Ovary (tissue), 9 donors: ENCODE measurements around the gene HOXA4. TPM values are rescaled to one million over a fixed set of nuclear protein-coding genes. Genes with fewer than 3 reads are reported as not detected.
A peak's percentile ranks its signal among the peaks of the same experiment; 100 is the strongest.

Source experiments
- DNase-seq, 5 donors: peaks; one replicate each; pipeline ENCODE4 v3.0.0-alpha.2; 2019 to 2020
- H3K27ac ChIP-seq, 2 donors: fragments of 200-600 bp; one replicate each; pipeline versions ENCODE4 v1.5.1 to v1.8.0; 2019 to 2022
- H3K27me3 ChIP-seq: fragments of 200-600 bp; one replicate; pipeline ENCODE4 v1.8.0; 2022
- H3K36me3 ChIP-seq: fragments of 200-600 bp; sonication (generic); one replicate; pipeline ENCODE4 v1.5.1; 2019
- H3K4me1 ChIP-seq: one replicate; pipeline ENCODE4 v1.8.1; 2013; ENCODE audit warnings: mild to moderate bottlenecking, moderate library complexity; ENCODE audit not compliant: insufficient read depth
- H3K4me3 ChIP-seq: fragments of 200-600 bp; sonication (generic); one replicate; pipeline ENCODE4 v1.5.1; 2017
- H3K9me3 ChIP-seq, 2 donors: fragments of 200-600 bp in 1 of 2; sonication (generic) in 1 of 2; one replicate each; pipeline versions ENCODE4 v1.5.1 to v1.8.1; 2013 to 2019; ENCODE audit warnings: mild to moderate bottlenecking in 1 of 2, moderate library complexity in 1 of 2
- EP300 ChIP-seq: sonication (generic); formaldehyde crosslinking; IDR thresholded peaks from one replicate; pipeline ENCODE4 v1.6.1; 2017; ENCODE audit warnings: antibody characterized with exemption
- POLR2A ChIP-seq: fragments of 450-650 bp; IDR thresholded peaks from one replicate; pipeline ENCODE4 v1.6.1; 2017; ENCODE audit warnings: antibody characterized with exemption, mild to moderate bottlenecking, moderate library complexity
- WGBS, 3 donors: extraction: QIAGEN DNeasy Blood & Tissue Kit in 1 of 3; methylation state at CpG; one replicate each; pipeline versions ENCODE4 v1.1.5 to v1.1.7; 2013 to 2017; 5-methylcytosine and 5-hydroxymethylcytosine counted together
- intact Hi-C, 4 donors: fragments of 100-400 bp; cut with DNase I; formaldehyde crosslinking; loops; one replicate each; pipeline versions ENCODE4 v1.11.0 to v1.15.1; 2022 to 2023
- polyA plus RNA-seq, 2 donors: library from polyadenylated mRNA; stranded (reverse); fragments of 200-250 nt in 1 of 2; fragments of 350-450 nt in 1 of 2; fragmentation: Illumina TruSeq in 1 of 2; extraction: RNeasy Lipid Tissue Mini Kit (QIAGEN cat#74804) in 1 of 2; gene quantifications; one replicate each; pipeline ENCODE4 v1.2.3, GENCODE V29; 2013 to 2014
- total RNA-seq, 7 donors: library from RNA; depleted of rRNA in 2 of 7; stranded (reverse); fragments of >200 nt in 2 of 7; fragmentation: NEBNext Ultra II Directional in 3 of 7; extraction: Animal tissue kit (Norgen Biotek cat#: 25700) in 3 of 7; gene quantifications; one replicate each; pipeline versions ENCODE4 v1.1.0 to v1.2.4, GENCODE V29; 2016 to 2023
- TF ChIP-seq, protein P1 (sequence below), 3 donors: fragments of 450-650 bp in 2 of 3; fragments of 200-600 bp in 1 of 3; IDR thresholded peaks; one replicate each; pipeline versions ENCODE4 v1.5.1 to v1.8.0; 2016 to 2022; ENCODE audit warnings: antibody characterized with exemption in 3 of 3, mild to moderate bottlenecking in 1 of 3
- donor health status: DM: no; HTN: no; CAD: no; lungs with moderate emphysema.
- donor health status: DM: no; HTN: no; CAD: no.
- donor health status: Bipolar disorder and iron deficiency.
- donor health status: DM: yes; HTN: yes; CAD: no.
- donor health status: DM: no; HTN: no; CAD: no.
- donor health status: DM: yes; HTN: yes; CAD: no.

Gene HOXA4
- total and polyA plus RNA-seq, 9 donors = 0.22 to 34.0 (median 3.5) TPM

DNA sequence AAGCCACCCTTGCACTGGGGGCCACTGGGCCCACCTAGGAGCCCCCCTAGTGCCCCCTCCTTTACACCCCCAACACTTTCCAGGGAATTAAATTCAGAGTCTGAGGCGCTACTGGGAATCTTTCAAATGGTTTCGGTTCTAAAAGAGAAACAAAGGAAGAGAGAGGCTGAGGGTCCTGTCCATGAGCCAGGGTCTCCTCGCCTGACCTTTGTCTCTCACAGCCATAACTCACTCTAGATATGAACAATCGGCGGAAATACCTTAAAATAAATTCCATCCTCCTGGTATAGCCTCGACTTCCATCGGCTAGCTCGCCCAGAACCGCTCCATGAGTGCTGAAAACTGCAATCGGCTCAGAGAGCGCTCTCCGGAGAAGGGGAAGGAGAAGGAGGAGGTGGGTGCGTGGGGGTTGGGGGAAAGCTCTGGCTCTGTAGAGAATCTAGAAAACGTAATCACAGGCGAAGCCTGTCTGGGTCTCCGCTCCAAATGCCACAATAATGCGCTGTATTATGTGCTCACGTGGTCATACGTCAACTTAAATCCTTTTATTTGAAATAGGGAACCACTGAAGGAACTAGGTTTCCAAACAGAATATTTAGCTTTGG lies 12.6 kb downstream of the HOXA4 start:
- H3K9me3 ChIP-seq = no peaks in the 10 kb centered on the region
- no peaks in the 10 kb centered on the region for H3K36me3 ChIP-seq
- no peaks in the 10 kb centered on the region for H3K4me1 ChIP-seq
- H3K4me3 ChIP-seq = no peak overlapping the region
- peak overlapping the region in 1 of 2 donors; percentile 42 for H3K27ac ChIP-seq
- 25 to 38% (median 31%) methylated on average over 19 of the region's 19 CpGs for WGBS, 3 donors
- intact Hi-C loops = no loop called here
- H3K27me3 ChIP-seq = no peaks in the 10 kb centered on the region
- DNase-seq = peak in 1 of 5 donors; percentile 63
- TF ChIP-seq, protein P1, sequence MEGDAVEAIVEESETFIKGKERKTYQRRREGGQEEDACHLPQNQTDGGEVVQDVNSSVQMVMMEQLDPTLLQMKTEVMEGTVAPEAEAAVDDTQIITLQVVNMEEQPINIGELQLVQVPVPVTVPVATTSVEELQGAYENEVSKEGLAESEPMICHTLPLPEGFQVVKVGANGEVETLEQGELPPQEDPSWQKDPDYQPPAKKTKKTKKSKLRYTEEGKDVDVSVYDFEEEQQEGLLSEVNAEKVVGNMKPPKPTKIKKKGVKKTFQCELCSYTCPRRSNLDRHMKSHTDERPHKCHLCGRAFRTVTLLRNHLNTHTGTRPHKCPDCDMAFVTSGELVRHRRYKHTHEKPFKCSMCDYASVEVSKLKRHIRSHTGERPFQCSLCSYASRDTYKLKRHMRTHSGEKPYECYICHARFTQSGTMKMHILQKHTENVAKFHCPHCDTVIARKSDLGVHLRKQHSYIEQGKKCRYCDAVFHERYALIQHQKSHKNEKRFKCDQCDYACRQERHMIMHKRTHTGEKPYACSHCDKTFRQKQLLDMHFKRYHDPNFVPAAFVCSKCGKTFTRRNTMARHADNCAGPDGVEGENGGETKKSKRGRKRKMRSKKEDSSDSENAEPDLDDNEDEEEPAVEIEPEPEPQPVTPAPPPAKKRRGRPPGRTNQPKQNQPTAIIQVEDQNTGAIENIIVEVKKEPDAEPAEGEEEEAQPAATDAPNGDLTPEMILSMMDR (IDR thresholded peaks at IDR 0.05) = no peak
- no peak for TF ChIP-seq POLR2A
- TF ChIP-seq EP300 = no peak

DNA sequence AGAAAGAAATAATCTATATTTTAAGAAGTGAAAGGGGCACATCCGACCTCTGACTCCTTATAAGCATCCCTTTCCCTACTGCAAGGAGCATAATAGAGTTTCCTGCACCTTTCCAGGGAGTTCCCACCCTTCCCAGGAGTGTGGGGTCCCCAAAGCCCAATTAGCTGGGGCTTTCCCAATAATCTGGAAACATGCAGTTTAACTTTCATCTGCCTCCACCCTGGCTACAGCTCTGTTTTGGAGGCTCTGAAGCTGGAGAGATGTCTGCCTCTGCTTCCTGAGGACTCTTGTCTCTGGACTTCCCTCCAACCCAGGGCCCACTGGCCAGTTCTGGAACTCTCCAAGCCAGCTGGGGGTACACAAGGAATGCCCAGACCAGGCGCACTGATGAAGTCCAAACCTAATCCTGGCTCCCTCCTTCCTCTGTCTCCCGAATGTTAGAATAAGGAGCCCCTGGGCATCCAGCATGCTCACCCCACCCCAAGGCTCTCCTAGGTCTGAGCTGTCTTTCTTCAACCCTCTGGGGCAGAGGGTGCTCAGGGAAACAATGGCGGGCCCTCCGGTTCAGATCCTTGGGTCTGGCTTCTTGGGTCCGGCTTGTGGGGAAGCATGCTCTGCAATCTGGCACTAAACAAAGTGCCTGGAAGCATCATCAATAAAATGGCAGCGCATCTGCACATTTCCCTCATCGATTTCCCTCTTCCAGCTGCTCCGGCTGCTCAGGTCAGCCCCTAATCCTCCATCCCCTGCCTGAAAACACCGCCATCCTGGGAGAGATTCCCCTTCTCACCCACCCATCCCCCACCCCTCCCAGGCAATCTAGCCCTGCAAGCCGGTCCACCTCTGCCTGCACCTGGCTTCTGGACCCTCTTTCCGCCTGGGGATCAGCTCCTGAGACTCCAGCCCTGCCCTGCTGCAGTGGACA lies 13.3 kb downstream of the HOXA4 start:
- peak in 1 of 5 donors; percentile 39 for DNase-seq
- intact Hi-C loops = no loop called here
- H3K27ac ChIP-seq = peak overlapping the region in 1 of 2 donors; percentile 76
- H3K36me3 ChIP-seq = no peaks in the 10 kb centered on the region
- WGBS, 3 donors = 42 to 63% (median 50%) methylated on average over 12 of the region's 12 CpGs
- no peaks in the 10 kb centered on the region for H3K27me3 ChIP-seq
- H3K4me1 ChIP-seq = no peaks in the 10 kb centered on the region
- H3K9me3 ChIP-seq = no peaks in the 10 kb centered on the region
- H3K4me3 ChIP-seq = no peak overlapping the region
- TF ChIP-seq POLR2A = no peak
- TF ChIP-seq EP300 = no peak
- TF ChIP-seq, protein P1 (IDR thresholded peaks at IDR 0.05) = no peak

DNA sequence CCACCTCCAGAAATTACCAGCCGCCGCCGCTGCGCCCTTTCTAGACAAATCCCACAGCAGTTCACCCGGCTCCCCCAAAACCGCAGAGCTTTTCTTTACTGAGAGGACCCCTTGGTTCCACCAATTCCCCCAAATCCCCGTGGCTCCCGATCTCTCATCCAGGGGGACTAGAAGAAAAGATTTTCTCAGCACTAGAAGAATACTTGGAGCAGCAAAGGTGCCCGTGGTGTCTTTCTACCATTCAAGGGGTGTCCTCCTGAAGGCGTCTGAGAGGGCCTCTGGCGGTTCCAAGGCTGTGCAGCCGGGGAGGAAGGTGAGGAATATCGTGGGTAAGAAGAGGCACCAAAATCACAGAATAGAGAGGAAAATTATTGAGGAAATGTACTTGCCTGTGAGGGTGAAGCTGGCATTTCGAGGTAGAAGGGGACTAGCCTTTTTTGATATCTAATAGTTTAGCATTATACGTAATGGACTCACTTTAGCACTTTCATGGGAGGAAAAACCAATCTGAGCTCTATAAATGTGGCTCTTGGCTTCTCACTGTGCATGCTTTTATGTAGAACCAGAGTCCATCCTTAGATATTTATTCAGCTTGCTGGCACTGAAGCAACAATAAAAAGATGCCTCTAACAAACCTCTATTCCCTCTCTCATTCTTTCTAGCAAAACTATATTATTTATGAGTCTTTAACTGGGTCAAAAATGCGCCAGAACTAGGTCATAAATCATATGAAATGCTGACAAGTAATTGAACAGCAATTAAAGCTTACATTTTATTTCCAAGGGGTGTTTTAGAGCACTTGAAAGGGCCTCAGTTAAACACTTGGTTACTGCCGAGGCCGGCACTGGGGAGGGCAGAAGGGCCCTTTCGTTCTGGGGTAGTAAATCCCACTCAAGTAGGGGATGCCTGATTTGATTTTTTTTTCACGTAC lies 14.3 kb downstream of the HOXA4 start:
- intact Hi-C loops = no loop called here
- no peaks in the 10 kb centered on the region for H3K27me3 ChIP-seq
- peak in 1 of 5 donors; percentile 34 for DNase-seq
- TF ChIP-seq EP300 (no peak), POLR2A (no peak)
- TF ChIP-seq, protein P1 (IDR thresholded peaks at IDR 0.05) = no peak
- H3K4me1 ChIP-seq = no peaks in the 10 kb centered on the region
- no peaks in the 10 kb centered on the region for H3K36me3 ChIP-seq
- H3K9me3 ChIP-seq = no peaks in the 10 kb centered on the region
- H3K27ac ChIP-seq = peak overlapping the region in 1 of 2 donors; percentile 76
- H3K4me3 ChIP-seq = peak overlapping the region; percentile 24
- 49 to 65% (median 57%) methylated on average over 20 of the region's 20 CpGs for WGBS, 3 donors
